BE2C (cell line): Measurements from ENCODE around the gene FHOD1.

Experiments used
- DNase-seq: peaks from one replicate; pipeline ENCODE4 v3.0.0-alpha.2; 2020
- H3K27me3 ChIP-seq: fragments of 250-450 bp; sonication (Bioruptor Pico); 2 replicates; pipeline ENCODE4 v1.5.1; 2020; ENCODE audit warnings: mild to moderate bottlenecking
- H3K36me3 ChIP-seq: fragments of 250-450 bp; sonication (Bioruptor Pico); 2 replicates; pipeline ENCODE4 v1.5.1; 2020; ENCODE audit warnings: mild to moderate bottlenecking
- H3K4me1 ChIP-seq: fragments of 250-450 bp; sonication (Bioruptor Pico); 2 replicates; pipeline ENCODE4 v1.5.1; 2020
- H3K4me3 ChIP-seq: 2 replicates; pipeline ENCODE4 v1.5.1; 2011; ENCODE audit warnings: low read depth, low read length
- H3K9me3 ChIP-seq: fragments of 250-450 bp; sonication (Bioruptor Pico); 2 replicates; pipeline ENCODE4 v1.5.1; 2020
- TF ChIP-seq, protein P1 (sequence below): IDR thresholded peaks from 2 replicates; pipeline ENCODE4 v1.5.1; 2012; ENCODE audit warnings: mild to moderate bottlenecking, low read depth, low read length

Gene FHOD1

DNA sequence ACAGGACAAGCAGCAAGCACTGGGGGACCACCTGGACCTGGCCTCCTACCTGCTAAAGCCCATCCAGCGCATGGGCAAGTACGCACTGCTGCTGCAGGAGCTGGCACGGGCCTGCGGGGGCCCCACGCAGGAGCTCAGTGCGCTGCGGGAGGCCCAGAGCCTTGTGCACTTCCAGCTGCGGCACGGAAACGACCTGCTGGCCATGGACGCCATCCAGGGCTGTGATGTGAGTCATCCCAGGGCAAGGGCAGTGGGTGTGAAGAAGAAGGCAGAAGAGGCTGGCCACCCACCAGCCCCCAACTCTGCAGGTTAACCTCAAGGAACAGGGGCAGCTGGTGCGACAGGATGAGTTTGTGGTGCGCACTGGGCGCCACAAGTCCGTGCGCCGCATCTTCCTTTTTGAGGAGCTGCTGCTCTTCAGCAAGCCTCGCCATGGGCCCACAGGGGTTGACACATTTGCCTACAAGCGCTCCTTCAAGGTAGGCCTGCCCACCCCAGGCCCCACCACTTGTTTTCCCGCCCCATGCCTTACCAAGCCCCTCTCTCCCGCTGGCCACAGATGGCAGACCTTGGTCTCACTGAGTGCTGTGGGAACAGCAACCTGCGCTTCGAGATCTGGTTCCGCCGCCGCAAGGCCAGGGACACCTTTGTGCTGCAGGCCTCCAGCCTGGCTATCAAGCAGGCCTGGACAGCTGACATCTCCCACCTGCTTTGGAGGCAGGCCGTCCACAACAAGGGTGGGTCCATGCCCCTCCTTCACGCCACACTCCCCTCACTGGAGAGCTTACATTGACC lies 39.4 kb upstream of the FHOD1 start:
- TF ChIP-seq, protein P1, sequence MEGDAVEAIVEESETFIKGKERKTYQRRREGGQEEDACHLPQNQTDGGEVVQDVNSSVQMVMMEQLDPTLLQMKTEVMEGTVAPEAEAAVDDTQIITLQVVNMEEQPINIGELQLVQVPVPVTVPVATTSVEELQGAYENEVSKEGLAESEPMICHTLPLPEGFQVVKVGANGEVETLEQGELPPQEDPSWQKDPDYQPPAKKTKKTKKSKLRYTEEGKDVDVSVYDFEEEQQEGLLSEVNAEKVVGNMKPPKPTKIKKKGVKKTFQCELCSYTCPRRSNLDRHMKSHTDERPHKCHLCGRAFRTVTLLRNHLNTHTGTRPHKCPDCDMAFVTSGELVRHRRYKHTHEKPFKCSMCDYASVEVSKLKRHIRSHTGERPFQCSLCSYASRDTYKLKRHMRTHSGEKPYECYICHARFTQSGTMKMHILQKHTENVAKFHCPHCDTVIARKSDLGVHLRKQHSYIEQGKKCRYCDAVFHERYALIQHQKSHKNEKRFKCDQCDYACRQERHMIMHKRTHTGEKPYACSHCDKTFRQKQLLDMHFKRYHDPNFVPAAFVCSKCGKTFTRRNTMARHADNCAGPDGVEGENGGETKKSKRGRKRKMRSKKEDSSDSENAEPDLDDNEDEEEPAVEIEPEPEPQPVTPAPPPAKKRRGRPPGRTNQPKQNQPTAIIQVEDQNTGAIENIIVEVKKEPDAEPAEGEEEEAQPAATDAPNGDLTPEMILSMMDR: no peak
- Histone ChIP-seq H3K9me3 (no peaks in the 10 kb centered on the region), H3K4me1 (no peaks in the 10 kb centered on the region), H3K4me3 (no peak overlapping the region), H3K36me3 (no peaks in the 10 kb centered on the region), H3K27me3 (no peaks in the 10 kb centered on the region)
- no peak for DNase-seq

- no peaks in the 10 kb centered on the region for H3K27me3 ChIP-seq
- TF ChIP-seq, protein P1: peak; percentile 80
- peak; percentile 81 for DNase-seq
- no peaks in the 10 kb centered on the region for H3K9me3 ChIP-seq
- H3K4me3 ChIP-seq: no peak overlapping the region
- H3K4me1 ChIP-seq: no peaks in the 10 kb centered on the region
- no peaks in the 10 kb centered on the region for H3K36me3 ChIP-seq
Observed at GRCh38 chr16:67284699-67285646, 37.7 kb upstream of the FHOD1 start.

- H3K4me3 ChIP-seq: no peak overlapping the region
- H3K9me3 ChIP-seq: no peaks in the 10 kb centered on the region
- DNase-seq: no peak
- no peaks in the 10 kb centered on the region for H3K36me3 ChIP-seq
- no peaks in the 10 kb centered on the region for H3K4me1 ChIP-seq
- TF ChIP-seq, protein P1: no peak
- no peaks in the 10 kb centered on the region for H3K27me3 ChIP-seq
Observed at GRCh38 chr16:67283826-67284555, 36.7 kb upstream of the FHOD1 start.

DNA sequence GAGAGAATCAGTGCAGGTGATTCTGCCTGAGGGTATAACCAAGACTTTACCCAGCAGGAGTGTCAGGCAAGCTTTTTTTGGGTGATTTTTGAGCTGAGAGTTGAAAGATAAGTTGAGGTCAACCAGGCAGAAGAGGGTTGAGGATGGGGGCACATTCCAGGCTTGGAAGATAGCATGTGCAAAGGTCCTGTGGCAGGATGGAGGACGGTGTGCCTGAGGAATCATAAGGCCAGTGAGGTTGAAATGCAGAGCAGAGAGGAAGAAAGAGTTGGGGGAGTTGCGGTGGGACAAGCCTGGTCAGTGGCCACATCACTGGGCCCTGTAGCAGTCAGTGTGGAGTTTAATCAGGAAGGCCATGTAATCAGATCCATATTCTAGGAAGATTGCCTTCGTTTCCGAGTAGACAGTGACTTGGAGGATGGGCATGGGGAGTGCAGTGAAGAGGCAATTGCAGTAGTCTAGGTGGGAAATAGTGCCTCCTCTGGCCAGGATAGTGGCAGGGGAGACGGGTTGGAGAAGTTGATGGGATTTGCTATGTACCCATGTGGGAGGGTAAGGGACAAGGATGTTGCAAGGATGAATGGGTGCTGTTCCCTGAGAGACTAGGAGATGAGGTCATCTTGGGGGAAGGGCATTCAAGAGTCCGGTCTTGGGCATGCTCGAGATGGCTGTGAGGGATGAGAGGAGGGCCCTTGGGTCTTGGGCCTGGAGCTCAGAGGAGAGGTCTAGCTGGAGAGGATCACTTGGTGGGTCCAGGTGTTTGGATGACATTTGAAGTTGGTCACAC lies 36.0 kb upstream of the FHOD1 start:
- Histone ChIP-seq H3K36me3 (no peaks in the 10 kb centered on the region), H3K4me1 (no peaks in the 10 kb centered on the region), H3K4me3 (no peak overlapping the region), H3K27me3 (no peaks in the 10 kb centered on the region), H3K9me3 (no peaks in the 10 kb centered on the region)
- DNase-seq: no peak
- TF ChIP-seq, protein P1: no peak

- no peak for DNase-seq
- TF ChIP-seq, protein P1: no peak
- H3K4me3 ChIP-seq: no peak overlapping the region
- H3K36me3 ChIP-seq: no peaks in the 10 kb centered on the region
- no peaks in the 10 kb centered on the region for H3K27me3 ChIP-seq
- H3K9me3 ChIP-seq: no peaks in the 10 kb centered on the region
- H3K4me1 ChIP-seq: no peaks in the 10 kb centered on the region
Observed at GRCh38 chr16:67282447-67282805, 35.1 kb upstream of the FHOD1 start.
